K562 treated with DMSO at 1 percent for 48 hours (cell line): Measurements from ENCODE around the gene OR4E1. TPM values are rescaled to one million over a fixed set of nuclear protein-coding genes. Genes with fewer than 3 reads are reported as not detected.

Experiments used
- total RNA-seq: library from RNA; unstranded; fragments of 300-600 nt; gene quantifications from 2 replicates; pipeline ENCODE4 v1.2.3, GENCODE V29; 2022; ENCODE audit warnings: low replicate concordance; ENCODE audit errors: extremely low read depth

OR4E1 gene, protein sequence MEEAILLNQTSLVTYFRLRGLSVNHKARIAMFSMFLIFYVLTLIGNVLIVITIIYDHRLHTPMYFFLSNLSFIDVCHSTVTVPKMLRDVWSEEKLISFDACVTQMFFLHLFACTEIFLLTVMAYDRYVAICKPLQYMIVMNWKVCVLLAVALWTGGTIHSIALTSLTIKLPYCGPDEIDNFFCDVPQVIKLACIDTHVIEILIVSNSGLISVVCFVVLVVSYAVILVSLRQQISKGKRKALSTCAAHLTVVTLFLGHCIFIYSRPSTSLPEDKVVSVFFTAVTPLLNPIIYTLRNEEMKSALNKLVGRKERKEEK
- not detected in 2 replicates for total RNA-seq

DNA sequence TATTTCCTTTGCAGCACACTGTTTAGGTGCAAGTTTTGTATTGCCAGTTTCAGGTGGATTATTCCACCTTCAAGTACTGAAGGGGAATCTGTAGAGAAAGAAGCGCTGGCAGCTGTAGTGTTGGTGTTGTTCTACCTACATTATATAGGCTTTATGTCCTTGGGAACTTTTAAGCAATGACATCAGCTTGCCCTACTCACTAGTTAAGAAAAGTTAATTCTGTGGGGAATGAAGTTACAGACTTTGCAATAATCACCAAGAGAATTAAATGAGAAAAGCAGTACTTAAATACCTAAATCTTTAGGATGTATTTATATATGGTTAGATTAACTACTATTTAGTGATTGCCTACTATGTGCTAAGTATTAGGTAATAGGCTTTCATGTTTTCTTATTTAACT is at the start of gene OR4E1:
Gene OR4E1 (minus strand): TSS at position 101 of the 400 bp plus-strand sequence. CDS start 2,883 bp downstream, outside the sequence.

GRCh38 chr14:21653331-21653885 is 20.2 kb downstream of the OR4E1 start, which contains the start of gene OR4E2:
Gene OR4E2 (plus strand): TSS chr14:21653835. CDS start chr14:21665083, 11,248 bp downstream.

GRCh38 chr14:21634840-21635239 is 38.8 kb downstream of the OR4E1 start, which contains the start of gene OR10G2:
Gene OR10G2 (minus strand): TSS chr14:21634940. CDS start chr14:21634842, 98 bp downstream.

Other genes starting within 250 kb of the OR4E1 start
- not detected in 2 replicates for gene CHD8, start 217.7 kb downstream of the OR4E1 start, total RNA-seq
- gene RAB2B, start 196.9 kb downstream of the OR4E1 start, total RNA-seq, result not detected in 2 replicates
- gene TOX4, start 196.6 kb downstream of the OR4E1 start, total RNA-seq, result not detected in 2 replicates
- gene METTL3, start 162.5 kb downstream of the OR4E1 start, total RNA-seq, result not detected in 2 replicates
- gene SALL2, start 147.5 kb downstream of the OR4E1 start, total RNA-seq, result not detected in 2 replicates
- not detected in 2 replicates for gene OR10G3, start 93.7 kb downstream of the OR4E1 start, total RNA-seq
- not detected in 2 replicates for gene OR10G2, start 38.9 kb downstream of the OR4E1 start, total RNA-seq
- gene OR4E2, start 20.0 kb downstream of the OR4E1 start, total RNA-seq, result not detected in 2 replicates